ENCODE results near the gene YPEL3. TPM values are rescaled to one million over a fixed set of nuclear protein-coding genes. Genes with fewer than 3 reads are reported as not detected.
A peak's percentile ranks its signal among the peaks of the same experiment; 100 is the strongest.
"Not testable (repeated sequence)": the region's sequence is repeated elsewhere in the genome, so short reads cannot be mapped to it uniquely, and the experiment has no call there.

YPEL3 gene
- total RNA-seq, 1 donor from 2014 or later: 37.9 TPM

GRCh38 chr16:30116291-30117207, 20.5 kb upstream of the YPEL3 start:
- Mint-ChIP-seq H3K4me1 (ENCODE audit: unreplicated experiment) (peaks cover 8% of the 10 kb centered on the region), H3K27ac (peak overlapping the region; percentile 29), H3K9me3 (no peaks in the 10 kb centered on the region), H3K27me3 (no peaks in the 10 kb centered on the region), H3K36me3 (peaks cover 3% of the 10 kb centered on the region), H3K4me3 (no peak overlapping the region)
- TF ChIP-seq CTCF (conservative IDR thresholded peaks at IDR 0.05): no peak
- no peak for DNase-seq (ENCODE audit: extremely low spot score, unreplicated experiment)

- peak overlapping the region; percentile 58 for H3K27ac Mint-ChIP-seq
- no peaks in the 10 kb centered on the region for H3K9me3 Mint-ChIP-seq
- TF ChIP-seq CTCF (conservative IDR thresholded peaks at IDR 0.05): no peak
- H3K36me3 Mint-ChIP-seq: peaks cover 9% of the 10 kb centered on the region
- H3K27me3 Mint-ChIP-seq: no peaks in the 10 kb centered on the region
- DNase-seq (ENCODE audit: extremely low spot score, unreplicated experiment): no peak
- H3K4me3 Mint-ChIP-seq: no peak overlapping the region
- H3K4me1 Mint-ChIP-seq (ENCODE audit: unreplicated experiment): peaks cover 5% of the 10 kb centered on the region
Measured at GRCh38 chr16:30115238-30115637, 19.2 kb upstream of the YPEL3 start.

GRCh38 chr16:30114833-30115232, 18.8 kb upstream of the YPEL3 start:
- H3K4me3 Mint-ChIP-seq; H3K27me3 Mint-ChIP-seq; DNase-seq (ENCODE audit: extremely low spot score, unreplicated experiment); H3K4me1 Mint-ChIP-seq (ENCODE audit: unreplicated experiment); H3K36me3 Mint-ChIP-seq; H3K9me3 Mint-ChIP-seq: not testable (repeated sequence)
- H3K27ac Mint-ChIP-seq: peak overlapping the region; percentile 58

GRCh38 chr16:30114411-30114810, 18.4 kb upstream of the YPEL3 start:
- DNase-seq (ENCODE audit: extremely low spot score, unreplicated experiment): no peak
- Mint-ChIP-seq H3K36me3 (peaks cover 8% of the 10 kb centered on the region), H3K4me1 (ENCODE audit: unreplicated experiment) (peaks cover 3% of the 10 kb centered on the region), H3K4me3 (no peak overlapping the region), H3K27me3 (no peaks in the 10 kb centered on the region), H3K9me3 (no peaks in the 10 kb centered on the region), H3K27ac (no peak overlapping the region)
- TF ChIP-seq CTCF (conservative IDR thresholded peaks at IDR 0.05): no peak

GRCh38 chr16:30113711-30114333, 17.8 kb upstream of the YPEL3 start:
- Mint-ChIP-seq H3K4me3 (no peak overlapping the region), H3K36me3 (peaks cover 6% of the 10 kb centered on the region), H3K4me1 (ENCODE audit: unreplicated experiment) (no peaks in the 10 kb centered on the region), H3K9me3 (no peaks in the 10 kb centered on the region), H3K27me3 (no peaks in the 10 kb centered on the region), H3K27ac (peak overlapping the region; percentile 43)
- DNase-seq (ENCODE audit: extremely low spot score, unreplicated experiment): no peak
- no peak for TF ChIP-seq CTCF (conservative IDR thresholded peaks at IDR 0.05)
